ENCODE results near the gene LSAMP. TPM values are rescaled to one million over a fixed set of nuclear protein-coding genes. Genes with fewer than 3 reads are reported as not detected.
A peak's percentile ranks its signal among the peaks of the same experiment; 100 is the strongest.
"Not testable (repeated sequence)": the region's sequence is repeated elsewhere in the genome, so short reads cannot be mapped to it uniquely, and the experiment has no call there.

Gene LSAMP
- total RNA-seq, 2 experiments from 2014 or later: not detected

DNA sequence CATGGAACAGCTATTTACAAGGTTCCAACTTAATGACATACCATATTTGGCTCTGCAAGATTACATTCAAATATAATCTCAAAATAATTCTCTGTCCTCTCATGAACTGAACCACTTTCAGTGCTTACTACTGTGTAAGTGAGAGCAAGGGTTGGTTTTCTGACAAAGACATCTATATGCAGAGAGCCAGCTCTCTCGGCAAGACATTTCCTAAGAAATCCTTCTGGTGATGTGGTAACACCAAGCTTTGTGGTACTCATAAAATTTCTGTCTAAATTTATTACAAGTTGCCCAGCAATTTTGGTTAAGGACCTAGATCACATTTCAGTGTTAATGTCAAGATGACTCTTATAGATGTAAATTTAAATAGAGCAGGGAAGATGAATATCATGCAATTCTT, 637.0 kb downstream of the LSAMP start:
- no peak overlapping the region for H3K4me3 Mint-ChIP-seq
- H3K27ac Mint-ChIP-seq: no peak overlapping the region
- no peaks in the 10 kb centered on the region for H3K36me3 Mint-ChIP-seq
- peaks cover 43% of the 10 kb centered on the region for H3K27me3 Mint-ChIP-seq
- H3K9me3 Mint-ChIP-seq: no peaks in the 10 kb centered on the region
- H3K4me1 Mint-ChIP-seq: peaks cover 3% of the 10 kb centered on the region
- DNase-seq: no peak

GRCh38 chr3:115806501-115806900, 638.8 kb downstream of the LSAMP start:
- peaks cover 3% of the 10 kb centered on the region for H3K4me1 Mint-ChIP-seq
- no peaks in the 10 kb centered on the region for H3K36me3 Mint-ChIP-seq
- peaks cover 57% of the 10 kb centered on the region for H3K27me3 Mint-ChIP-seq
- no peaks in the 10 kb centered on the region for H3K9me3 Mint-ChIP-seq
- H3K4me3 Mint-ChIP-seq: no peak overlapping the region
- DNase-seq: no peak
- no peak overlapping the region for H3K27ac Mint-ChIP-seq

DNA sequence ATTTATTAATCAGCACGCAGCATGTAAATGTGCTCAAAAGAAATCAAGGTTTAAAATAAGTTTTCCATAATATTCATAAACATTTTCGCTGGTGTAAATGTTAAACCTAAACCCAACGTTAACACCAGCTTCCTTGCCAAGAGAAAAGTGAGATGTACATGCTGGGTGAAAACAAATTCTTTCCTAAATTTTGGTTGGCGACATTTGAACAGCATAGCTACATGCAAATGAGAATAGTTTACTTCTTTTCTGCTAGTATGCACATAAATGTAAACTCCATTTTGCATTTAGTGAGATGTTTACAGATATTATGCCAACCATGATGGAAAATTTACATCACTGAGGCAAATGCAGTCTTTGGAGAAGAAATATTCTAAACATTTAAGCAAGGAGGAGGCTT, 639.8 kb downstream of the LSAMP start:
- H3K36me3 Mint-ChIP-seq: no peaks in the 10 kb centered on the region
- H3K4me3 Mint-ChIP-seq: no peak overlapping the region
- peaks cover 50% of the 10 kb centered on the region for H3K27me3 Mint-ChIP-seq
- DNase-seq: no peak
- H3K9me3 Mint-ChIP-seq: no peaks in the 10 kb centered on the region
- no peak overlapping the region for H3K27ac Mint-ChIP-seq
- H3K4me1 Mint-ChIP-seq: peaks cover 3% of the 10 kb centered on the region

GRCh38 chr3:115804713-115805119, 640.6 kb downstream of the LSAMP start:
- Mint-ChIP-seq H3K36me3 (no peaks in the 10 kb centered on the region), H3K4me3 (no peak overlapping the region), H3K4me1 (peaks cover 3% of the 10 kb centered on the region), H3K9me3 (no peaks in the 10 kb centered on the region), H3K27me3 (peaks cover 49% of the 10 kb centered on the region), H3K27ac (no peak overlapping the region)
- DNase-seq: no peak

- peaks cover 3% of the 10 kb centered on the region for H3K4me1 Mint-ChIP-seq
- no peak for DNase-seq
- no peaks in the 10 kb centered on the region for H3K36me3 Mint-ChIP-seq
- H3K27ac Mint-ChIP-seq: no peak overlapping the region
- peaks cover 44% of the 10 kb centered on the region for H3K27me3 Mint-ChIP-seq
- no peak overlapping the region for H3K4me3 Mint-ChIP-seq
- H3K9me3 Mint-ChIP-seq: no peaks in the 10 kb centered on the region
Measured at GRCh38 chr3:115804200-115804599, 641.1 kb downstream of the LSAMP start.

DNA sequence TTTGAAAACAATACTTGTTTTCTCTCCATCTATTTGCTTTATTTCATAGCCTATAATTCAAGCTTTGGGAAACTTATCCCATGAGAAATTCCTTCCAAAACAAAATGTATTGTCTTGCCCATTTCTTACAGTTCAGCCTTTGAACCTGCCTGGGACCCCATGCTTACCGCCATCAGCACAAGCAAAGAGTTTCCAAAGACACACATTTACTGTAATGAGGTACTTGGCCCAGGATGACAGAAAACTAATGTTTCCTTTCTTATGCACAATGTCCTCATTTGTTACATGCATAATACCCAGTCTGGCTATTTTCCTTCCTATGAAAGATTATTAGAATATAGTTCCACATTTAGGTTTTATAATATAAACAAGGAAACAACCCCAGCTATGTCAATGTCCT, 641.6 kb downstream of the LSAMP start:
- Mint-ChIP-seq H3K27ac (no peak overlapping the region), H3K36me3 (no peaks in the 10 kb centered on the region)
- DNase-seq: no peak

DNA sequence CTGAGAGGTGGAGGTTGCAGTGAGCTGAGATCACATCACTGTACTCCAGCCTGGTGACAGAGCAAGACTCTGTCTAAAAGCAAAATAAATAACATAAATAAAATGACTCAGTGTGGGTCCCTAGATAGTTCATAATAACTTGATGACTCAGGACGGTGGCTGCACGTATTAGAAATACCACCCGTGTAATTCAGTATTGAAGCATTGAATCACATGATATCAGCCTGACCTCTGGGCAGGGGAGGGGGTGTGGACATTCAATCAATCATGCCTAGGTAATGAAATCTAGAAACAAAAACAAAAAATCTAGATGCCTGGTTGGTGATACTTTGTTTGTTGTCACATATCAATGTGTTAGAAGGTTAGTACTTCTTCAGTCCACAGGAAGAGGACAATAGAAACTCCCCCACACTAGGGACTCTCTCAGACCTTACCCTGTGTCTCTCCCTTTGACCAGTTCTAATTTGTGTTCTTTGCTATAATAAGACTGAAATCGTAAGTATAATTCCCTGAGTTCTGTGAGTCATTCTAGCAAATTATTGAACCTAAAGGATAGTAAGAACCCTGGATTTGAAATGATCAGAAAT, 644.7 kb downstream of the LSAMP start:
- no peaks in the 10 kb centered on the region for H3K9me3 Mint-ChIP-seq

More for the DNA sequence above, 641.6 kb downstream of the LSAMP start:
- H3K4me3 Mint-ChIP-seq: no peak overlapping the region
- H3K4me1 Mint-ChIP-seq: peaks cover 3% of the 10 kb centered on the region
- H3K9me3 Mint-ChIP-seq: no peaks in the 10 kb centered on the region
- peaks cover 43% of the 10 kb centered on the region for H3K27me3 Mint-ChIP-seq

DNA sequence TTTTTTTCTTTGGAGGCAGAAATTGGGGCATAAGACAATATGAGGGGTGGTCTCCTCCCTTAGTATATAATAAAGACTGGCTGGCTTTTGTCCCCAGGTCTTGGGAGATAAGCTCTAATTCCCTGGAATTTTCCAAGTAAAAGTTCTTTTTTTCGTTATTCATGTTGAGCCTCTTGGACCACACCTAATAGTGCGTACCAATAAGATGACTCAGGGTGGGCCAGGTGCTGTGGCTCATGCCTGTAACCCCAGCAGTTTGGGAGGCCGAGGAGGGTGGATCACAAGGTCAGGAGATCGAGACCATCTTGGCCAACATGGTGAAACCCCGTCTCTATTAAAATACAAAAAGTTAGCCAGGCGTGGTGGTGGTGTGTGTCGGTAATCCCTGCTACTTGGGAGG, 645.2 kb downstream of the LSAMP start:
- not testable (repeated sequence) for H3K27ac Mint-ChIP-seq, H3K9me3 Mint-ChIP-seq, H3K4me1 Mint-ChIP-seq, H3K36me3 Mint-ChIP-seq, H3K4me3 Mint-ChIP-seq, DNase-seq
- peaks cover 32% of the 10 kb centered on the region for H3K27me3 Mint-ChIP-seq

More for the DNA sequence above, 644.7 kb downstream of the LSAMP start:
- peaks cover 3% of the 10 kb centered on the region for H3K4me1 Mint-ChIP-seq
- DNase-seq: no peak
- no peaks in the 10 kb centered on the region for H3K36me3 Mint-ChIP-seq
- peaks cover 34% of the 10 kb centered on the region for H3K27me3 Mint-ChIP-seq
- H3K27ac Mint-ChIP-seq: no peak overlapping the region
- no peak overlapping the region for H3K4me3 Mint-ChIP-seq

DNA sequence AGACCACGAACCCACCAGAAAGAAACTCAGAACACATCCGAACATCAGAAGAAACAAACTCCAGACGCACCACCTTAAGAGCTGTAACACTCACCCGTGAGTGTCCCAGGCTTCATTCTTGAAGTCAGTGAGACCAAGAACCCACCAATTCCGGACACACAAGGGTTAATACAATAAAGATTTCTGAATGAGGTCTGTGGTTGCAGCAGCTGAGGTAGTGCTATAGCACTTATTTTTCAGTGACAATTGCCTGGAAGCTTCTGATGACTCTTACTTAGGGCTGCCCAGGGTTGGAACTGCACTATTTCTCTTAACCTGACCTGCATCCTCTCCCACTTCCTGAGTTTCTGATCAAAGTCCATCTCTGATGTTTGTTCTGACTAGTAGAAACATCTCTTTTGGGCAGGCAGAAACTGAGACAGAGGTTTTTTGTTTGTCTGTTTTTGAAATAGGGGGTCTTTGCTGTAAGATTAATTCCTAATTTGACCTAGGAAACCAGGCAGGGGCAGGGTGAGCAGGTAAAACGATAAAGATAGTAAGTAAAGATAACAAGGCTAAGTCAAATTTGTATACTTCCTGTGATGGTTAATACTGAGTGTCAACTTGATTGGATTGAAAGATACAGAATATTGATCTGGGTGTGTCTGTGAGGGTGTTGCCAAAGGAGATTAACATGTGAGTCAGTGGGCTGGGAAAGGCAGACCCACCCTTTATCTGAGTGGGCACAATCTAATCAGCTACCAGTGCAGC, 652.9 kb downstream of the LSAMP start:
- Mint-ChIP-seq H3K4me3 (peak overlapping the region; percentile 48), H3K36me3 (no peaks in the 10 kb centered on the region), H3K27ac (peak overlapping the region; percentile 71), H3K9me3 (no peaks in the 10 kb centered on the region), H3K4me1 (peaks cover 36% of the 10 kb centered on the region), H3K27me3 (no peaks in the 10 kb centered on the region)
- DNase-seq: peak; percentile 18

DNA sequence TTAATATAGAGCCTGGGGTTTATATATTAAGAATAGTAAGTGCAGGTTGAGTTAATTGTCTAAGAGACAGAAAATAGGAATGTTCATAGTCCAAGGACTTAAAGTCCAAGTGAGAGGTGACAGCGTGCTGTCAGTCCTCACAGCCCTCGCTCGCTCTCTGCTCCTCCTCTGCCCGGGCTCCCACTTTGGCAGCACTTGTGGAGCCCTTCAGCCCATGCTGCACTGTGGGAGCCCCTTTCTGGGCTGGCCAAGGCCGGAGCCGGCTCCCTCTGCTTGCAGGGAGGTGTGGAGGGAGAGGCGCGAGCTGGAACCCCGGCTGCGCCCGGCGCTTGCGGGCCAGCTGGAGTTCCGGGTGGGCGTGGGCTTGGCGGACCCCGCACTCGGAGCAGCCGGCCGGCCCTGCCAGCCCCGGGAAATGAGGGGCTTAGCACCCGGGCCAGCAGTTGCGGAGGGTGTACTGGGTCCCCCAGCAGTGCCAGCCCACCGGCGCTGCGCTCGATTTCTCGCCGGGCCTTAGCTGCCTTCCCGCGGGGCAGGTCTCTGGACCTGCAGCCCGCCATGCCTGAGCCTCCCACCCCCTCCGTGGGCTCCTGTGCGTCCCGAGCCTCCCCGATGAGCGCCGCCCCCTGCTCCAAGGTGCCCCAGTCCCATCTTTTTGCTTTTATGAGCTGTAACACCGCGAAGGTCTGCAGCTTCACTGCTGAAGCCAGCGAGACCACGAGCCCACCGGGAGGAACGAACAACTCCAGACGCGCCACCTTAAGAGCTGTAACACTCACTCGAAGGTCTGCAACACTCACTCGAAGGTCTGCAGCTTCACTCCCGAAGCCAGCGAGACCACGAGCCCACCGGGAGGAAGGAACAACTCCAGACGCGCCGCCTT, 653.8 kb downstream of the LSAMP start:
- not testable (repeated sequence) for H3K27me3 Mint-ChIP-seq, H3K9me3 Mint-ChIP-seq, H3K36me3 Mint-ChIP-seq
- Mint-ChIP-seq H3K4me3 (peak overlapping the region; percentile 48), H3K4me1 (peaks cover 36% of the 10 kb centered on the region), H3K27ac (peak overlapping the region; percentile 54)
- DNase-seq: peak; percentile 2

DNA sequence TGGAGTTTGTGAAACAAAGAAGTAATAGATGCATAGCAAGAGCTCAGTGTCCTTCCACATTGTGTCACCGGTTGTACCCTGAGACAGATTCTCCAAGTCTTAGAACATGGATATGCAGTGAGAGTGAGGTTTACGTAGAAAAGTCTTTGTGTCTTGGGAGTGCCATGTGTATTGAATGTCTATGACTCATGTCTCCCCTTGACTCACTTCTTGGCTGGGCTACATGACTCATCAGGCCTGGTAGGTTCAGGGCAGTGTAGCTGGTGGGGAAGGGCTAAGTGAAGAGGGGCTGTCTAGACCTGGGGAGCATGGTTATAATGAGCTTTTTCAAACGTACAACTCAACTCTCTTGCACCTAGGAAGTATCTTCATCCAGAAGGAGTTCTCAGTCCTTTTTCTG, 654.5 kb downstream of the LSAMP start:
- H3K27me3 Mint-ChIP-seq: no peaks in the 10 kb centered on the region
- peak; percentile 67 for DNase-seq
- H3K9me3 Mint-ChIP-seq: no peaks in the 10 kb centered on the region
- peaks cover 36% of the 10 kb centered on the region for H3K4me1 Mint-ChIP-seq
- no peaks in the 10 kb centered on the region for H3K36me3 Mint-ChIP-seq
- H3K27ac Mint-ChIP-seq: peak overlapping the region; percentile 30
- no peak overlapping the region for H3K4me3 Mint-ChIP-seq

GRCh38 chr3:115789481-115789880, 655.8 kb downstream of the LSAMP start:
- no peak overlapping the region for H3K4me3 Mint-ChIP-seq
- no peaks in the 10 kb centered on the region for H3K9me3 Mint-ChIP-seq
- no peaks in the 10 kb centered on the region for H3K36me3 Mint-ChIP-seq
- peaks cover 46% of the 10 kb centered on the region for H3K4me1 Mint-ChIP-seq
- DNase-seq: no peak
- no peaks in the 10 kb centered on the region for H3K27me3 Mint-ChIP-seq
- H3K27ac Mint-ChIP-seq: no peak overlapping the region

- no peak overlapping the region for H3K4me3 Mint-ChIP-seq
Measured at GRCh38 chr3:115788921-115789470, 656.3 kb downstream of the LSAMP start.

GRCh38 chr3:115787818-115788217, 657.5 kb downstream of the LSAMP start:
- Mint-ChIP-seq H3K9me3 (no peaks in the 10 kb centered on the region), H3K27ac (no peak overlapping the region)
- no peak for DNase-seq

More at GRCh38 chr3:115788921-115789470, 656.3 kb downstream of the LSAMP start:
- Mint-ChIP-seq H3K4me1 (peaks cover 45% of the 10 kb centered on the region), H3K36me3 (no peaks in the 10 kb centered on the region), H3K27me3 (no peaks in the 10 kb centered on the region), H3K27ac (no peak overlapping the region), H3K9me3 (no peaks in the 10 kb centered on the region)
- DNase-seq: no peak

GRCh38 chr3:115785782-115786181, 659.5 kb downstream of the LSAMP start:
- H3K4me1 Mint-ChIP-seq: peaks cover 28% of the 10 kb centered on the region
- DNase-seq: no peak
- H3K9me3 Mint-ChIP-seq: no peaks in the 10 kb centered on the region
- H3K27me3 Mint-ChIP-seq: no peaks in the 10 kb centered on the region
- H3K4me3 Mint-ChIP-seq: no peak overlapping the region
- H3K27ac Mint-ChIP-seq: no peak overlapping the region
- no peaks in the 10 kb centered on the region for H3K36me3 Mint-ChIP-seq

More at GRCh38 chr3:115787818-115788217, 657.5 kb downstream of the LSAMP start:
- peaks cover 42% of the 10 kb centered on the region for H3K4me1 Mint-ChIP-seq
- no peaks in the 10 kb centered on the region for H3K36me3 Mint-ChIP-seq
- no peak overlapping the region for H3K4me3 Mint-ChIP-seq
- no peaks in the 10 kb centered on the region for H3K27me3 Mint-ChIP-seq

All from activated naive CD8-positive, alpha-beta T cell treated with anti-CD3 and anti-CD28 coated beads for 36 hours (primary cell).